Measurements from ENCODE around the gene DACT1. TPM values are rescaled to one million over a fixed set of nuclear protein-coding genes. Genes with fewer than 3 reads are reported as not detected.

Gene DACT1
- total RNA-seq, 4 donors from 2014 or later: 2.3 to 5.8 (median 3.3) TPM

- H3K4me1 ChIP-seq: peaks cover 0 to 10% (median 4%) of the 10 kb centered on the region in 4 donors
These were observed 39.8 kb downstream of the DACT1 start for GRCh38 chr14:58677517-58677916.

GRCh38 chr14:58677996-58678395 is 40.2 kb downstream of the DACT1 start:
- WGBS, 2 donors (ENCODE audit: low coverage in 1 of 2): 50% methylated on average over 1 of the region's 1 CpG; no CpG with 5 or more reads in 1 of the 2 donors
- H3K4me1 ChIP-seq: peaks cover 0 to 10% (median 4%) of the 10 kb centered on the region in 4 donors
- TF ChIP-seq POLR2A (IDR thresholded peaks at IDR 0.05) (no peak), POLR2AphosphoS5 (IDR thresholded peaks at IDR 0.05) (no peak), CTCF (IDR thresholded peaks at IDR 0.05) (no peak), EP300 (IDR thresholded peaks at IDR 0.05; ENCODE audit: low read depth) (no peak)

More at GRCh38 chr14:58677517-58677916, 39.8 kb downstream of the DACT1 start:
- in situ Hi-C loops (cut with MboI; ENCODE audit: low pct_ligation_motif_present in 1 of 4, low pct_unique_long_range_greater_than_20kb in 1 of 4, low sequenced_read_pairs in 3 of 4): no loop called here
- TF ChIP-seq POLR2A (IDR thresholded peaks at IDR 0.05) (no peak), CTCF (IDR thresholded peaks at IDR 0.05) (no peak), EP300 (IDR thresholded peaks at IDR 0.05; ENCODE audit: low read depth) (no peak), POLR2AphosphoS5 (IDR thresholded peaks at IDR 0.05) (no peak)
- DNase-seq: no peak
- intact Hi-C loops (cut with DNase I; ENCODE audit: low total_unique reads): no loop called here
- 35 to 49% methylated on average over 4 of the region's 4 CpGs for WGBS, 2 donors (ENCODE audit: low coverage in 1 of 2)
- H3K27ac ChIP-seq: no peak overlapping the region
- H3K36me3 ChIP-seq: no peaks in the 10 kb centered on the region
- H3K4me3 ChIP-seq: no peak overlapping the region
- H3K27me3 ChIP-seq: no peaks in the 10 kb centered on the region
- no peaks in the 10 kb centered on the region for H3K9me3 ChIP-seq

GRCh38 chr14:58680698-58681097 is 42.9 kb downstream of the DACT1 start:
- in situ Hi-C loops (cut with MboI; ENCODE audit: low pct_ligation_motif_present in 1 of 4, low pct_unique_long_range_greater_than_20kb in 1 of 4, low sequenced_read_pairs in 3 of 4): no loop called here
- DNase-seq: no peak
- H3K4me3 ChIP-seq: no peak overlapping the region
- WGBS, 2 donors (ENCODE audit: low coverage in 1 of 2): 84 to 93% methylated on average over 4 of the region's 4 CpGs
- H3K4me1 ChIP-seq: peaks cover 0 to 10% (median 4%) of the 10 kb centered on the region in 4 donors
- H3K36me3 ChIP-seq: no peaks in the 10 kb centered on the region
- TF ChIP-seq POLR2AphosphoS5 (IDR thresholded peaks at IDR 0.05): no peak
- TF ChIP-seq CTCF (IDR thresholded peaks at IDR 0.05): no peak
- no peak for TF ChIP-seq EP300 (IDR thresholded peaks at IDR 0.05; ENCODE audit: low read depth)
- TF ChIP-seq POLR2A (IDR thresholded peaks at IDR 0.05): no peak
- H3K27me3 ChIP-seq: no peaks in the 10 kb centered on the region
- intact Hi-C loops (cut with DNase I; ENCODE audit: low total_unique reads): no loop called here
- no peak overlapping the region for H3K27ac ChIP-seq
- no peaks in the 10 kb centered on the region for H3K9me3 ChIP-seq

More at GRCh38 chr14:58677996-58678395, 40.2 kb downstream of the DACT1 start:
- in situ Hi-C loops (cut with MboI; ENCODE audit: low pct_ligation_motif_present in 1 of 4, low pct_unique_long_range_greater_than_20kb in 1 of 4, low sequenced_read_pairs in 3 of 4): no loop called here
- no peak for DNase-seq
- intact Hi-C loops (cut with DNase I; ENCODE audit: low total_unique reads): no loop called here
- Histone ChIP-seq H3K9me3 (no peaks in the 10 kb centered on the region), H3K36me3 (no peaks in the 10 kb centered on the region), H3K27me3 (no peaks in the 10 kb centered on the region), H3K4me3 (no peak overlapping the region), H3K27ac (no peak overlapping the region)

- WGBS, 2 donors (ENCODE audit: low coverage in 1 of 2): 97% methylated on average over 12 of the region's 27 CpGs; no CpG with 5 or more reads in 1 of the 2 donors
- TF ChIP-seq POLR2AphosphoS5 (IDR thresholded peaks at IDR 0.05): no peak
- no peak for TF ChIP-seq EP300 (IDR thresholded peaks at IDR 0.05; ENCODE audit: low read depth)
- TF ChIP-seq CTCF (IDR thresholded peaks at IDR 0.05): no peak
- TF ChIP-seq POLR2A (IDR thresholded peaks at IDR 0.05): no peak
- H3K9me3 ChIP-seq: no peaks in the 10 kb centered on the region
- DNase-seq: no peak
- H3K36me3 ChIP-seq: no peaks in the 10 kb centered on the region
- H3K4me1 ChIP-seq: peaks cover 0 to 23% (median 7%) of the 10 kb centered on the region in 4 donors
- H3K27ac ChIP-seq: no peak overlapping the region
- intact Hi-C loops (cut with DNase I; ENCODE audit: low total_unique reads): no loop called here
- H3K4me3 ChIP-seq: no peak overlapping the region
- no peaks in the 10 kb centered on the region for H3K27me3 ChIP-seq
- in situ Hi-C loops (cut with MboI; ENCODE audit: low pct_ligation_motif_present in 1 of 4, low pct_unique_long_range_greater_than_20kb in 1 of 4, low sequenced_read_pairs in 3 of 4): no loop called here
These were observed 49.6 kb downstream of the DACT1 start for GRCh38 chr14:58687232-58687795.

All from transverse colon (tissue), 4 donors.